ENCODE measurements around the gene DNAH14. TPM values are rescaled to one million over a fixed set of nuclear protein-coding genes. Genes with fewer than 3 reads are reported as not detected.

The DNAH14 gene
- total and polyA plus RNA-seq, 2 donors (not counting 1 experiment from before 2014, with no cell fraction given) = not detected

GRCh38 chr1:225410036-225410435 lies 480.6 kb downstream of the DNAH14 start:
- ATAC-seq (ENCODE audit: low read depth) (no peak), DNase-seq (no peak)
- Histone ChIP-seq H3K9me3 (ENCODE audit: control extremely low read depth in 1 of 3, control insufficient read depth in 2 of 3, insufficient read depth in 1 of 3, low read length in 2 of 3) (no peaks in the 10 kb centered on the region), H3K4me3 (ENCODE audit: control extremely low read depth in 1 of 5, extremely low read depth in 1 of 5, insufficient read depth in 1 of 5, low read depth in 2 of 5, low read length in 4 of 5) (no peak overlapping the region), H3K4me1 (ENCODE audit: control insufficient read depth in 2 of 2, insufficient read depth in 2 of 2, low read length in 2 of 2) (peaks cover 11 to 13% of the 10 kb centered on the region in 2 donors), H3K9ac (ENCODE audit: low read length) (no peak overlapping the region), H3K36me3 (replicated peaks in 1 of 2; ENCODE audit: control extremely low read depth in 1 of 2, control insufficient read depth in 1 of 2, extremely low read depth in 1 of 2, insufficient read depth in 2 of 2, low read length in 1 of 2) (peaks cover 6 to 90% of the 10 kb centered on the region in 2 experiments), H2AFZ (ENCODE audit: insufficient read depth, low read depth, low read length, poor library complexity, severe bottlenecking) (no peak overlapping the region), H3K27me3 (replicated peaks in 1 of 4; ENCODE audit: control extremely low read depth in 1 of 4, control insufficient read depth in 3 of 4, insufficient read depth in 4 of 4, low read length in 3 of 4) (no peaks in the 10 kb centered on the region), H3K4me2 (replicated peaks; ENCODE audit: low read depth, low read length, poor library complexity, severe bottlenecking) (no peak overlapping the region), H3K27ac (ENCODE audit: low read length in 2 of 2) (no peak overlapping the region), H4K20me1 (ENCODE audit: control insufficient read depth, insufficient read depth, low read length, poor library complexity, severe bottlenecking) (peaks cover 20% of the 10 kb centered on the region), H3K79me2 (ENCODE audit: control insufficient read depth, insufficient read depth, low read length) (peaks cover 31% of the 10 kb centered on the region)
- Mint-ChIP-seq H3K4me3 (no peak overlapping the region), H3K27ac (no peak overlapping the region), H3K9me3 (ENCODE audit: insufficient read depth) (no peaks in the 10 kb centered on the region), H3K27me3 (no peaks in the 10 kb centered on the region), H3K4me1 (peaks cover 11% of the 10 kb centered on the region)
- CTCF ChIA-PET = interaction anchor here (1.5 kb wide), 1 partner anchor 15 kb away, joined by 5 read pairs; no protein-coding TSS in a partner anchor
- POLR2A ChIA-PET = no interaction called here
- no peak for TF ChIP-seq CTCF (IDR thresholded peaks at IDR 0.05)
- no peak for TF ChIP-seq EZH2 (IDR thresholded peaks at IDR 0.05; ENCODE audit: borderline replicate concordance, insufficient read depth, low read depth, low read length, poor library complexity, severe bottlenecking)
- 98% methylated on average over 6 of the region's 6 CpGs for WGBS (ENCODE audit: insufficient coverage)
- intact Hi-C loops (cut with micrococcal nuclease) = no loop called here

- H3K4me1 ChIP-seq (ENCODE audit: control insufficient read depth in 2 of 2, insufficient read depth in 2 of 2, low read length in 2 of 2) = peaks cover 11 to 13% of the 10 kb centered on the region in 2 donors
Observed at GRCh38 chr1:225412321-225412720, 482.8 kb downstream of the DNAH14 start.

More at GRCh38 chr1:225412321-225412720, 482.8 kb downstream of the DNAH14 start:
- intact Hi-C loops (cut with micrococcal nuclease) = no loop called here
- ChIA-PET POLR2A (no interaction called here), CTCF (no interaction called here)
- no peak overlapping the region for H3K4me3 Mint-ChIP-seq
- no peak overlapping the region for H3K27ac Mint-ChIP-seq
- peaks cover 40% of the 10 kb centered on the region for H3K79me2 ChIP-seq (ENCODE audit: control insufficient read depth, insufficient read depth, low read length)
- 93% methylated on average over 6 of the region's 10 CpGs for WGBS (ENCODE audit: insufficient coverage)
- DNase-seq (no peak), ATAC-seq (ENCODE audit: low read depth) (no peak)
- no peak for TF ChIP-seq EZH2 (IDR thresholded peaks at IDR 0.05; ENCODE audit: borderline replicate concordance, insufficient read depth, low read depth, low read length, poor library complexity, severe bottlenecking)
- TF ChIP-seq CTCF (IDR thresholded peaks at IDR 0.05) = no peak
- peaks cover 14% of the 10 kb centered on the region for H3K4me1 Mint-ChIP-seq
- no peak overlapping the region for H3K27ac ChIP-seq (ENCODE audit: low read length in 2 of 2)
- H2AFZ ChIP-seq (ENCODE audit: insufficient read depth, low read depth, low read length, poor library complexity, severe bottlenecking) = no peak overlapping the region
- peaks cover 7 to 88% of the 10 kb centered on the region in 2 experiments for H3K36me3 ChIP-seq (replicated peaks in 1 of 2; ENCODE audit: control extremely low read depth in 1 of 2, control insufficient read depth in 1 of 2, extremely low read depth in 1 of 2, insufficient read depth in 2 of 2, low read length in 1 of 2)
- no peak overlapping the region for H3K9ac ChIP-seq (ENCODE audit: low read length)
- H3K27me3 ChIP-seq (replicated peaks in 1 of 4; ENCODE audit: control extremely low read depth in 1 of 4, control insufficient read depth in 3 of 4, insufficient read depth in 4 of 4, low read length in 3 of 4) = no peaks in the 10 kb centered on the region
- no peak overlapping the region for H3K4me2 ChIP-seq (replicated peaks; ENCODE audit: low read depth, low read length, poor library complexity, severe bottlenecking)
- H3K9me3 Mint-ChIP-seq (ENCODE audit: insufficient read depth) = no peaks in the 10 kb centered on the region
- H3K4me3 ChIP-seq (ENCODE audit: control extremely low read depth in 1 of 5, extremely low read depth in 1 of 5, insufficient read depth in 1 of 5, low read depth in 2 of 5, low read length in 4 of 5) = no peak overlapping the region
- no peaks in the 10 kb centered on the region for H3K9me3 ChIP-seq (ENCODE audit: control extremely low read depth in 1 of 3, control insufficient read depth in 2 of 3, insufficient read depth in 1 of 3, low read length in 2 of 3)
- H3K27me3 Mint-ChIP-seq = no peaks in the 10 kb centered on the region
- H4K20me1 ChIP-seq (ENCODE audit: control insufficient read depth, insufficient read depth, low read length, poor library complexity, severe bottlenecking) = peaks cover 13% of the 10 kb centered on the region

Data from B cell (primary cell).